ENCODE results near the gene KRT35.
"Not testable (repeated sequence)": the region's sequence is repeated elsewhere in the genome, so short reads cannot be mapped to it uniquely, and the experiment has no call there.

KRT35 gene

DNA sequence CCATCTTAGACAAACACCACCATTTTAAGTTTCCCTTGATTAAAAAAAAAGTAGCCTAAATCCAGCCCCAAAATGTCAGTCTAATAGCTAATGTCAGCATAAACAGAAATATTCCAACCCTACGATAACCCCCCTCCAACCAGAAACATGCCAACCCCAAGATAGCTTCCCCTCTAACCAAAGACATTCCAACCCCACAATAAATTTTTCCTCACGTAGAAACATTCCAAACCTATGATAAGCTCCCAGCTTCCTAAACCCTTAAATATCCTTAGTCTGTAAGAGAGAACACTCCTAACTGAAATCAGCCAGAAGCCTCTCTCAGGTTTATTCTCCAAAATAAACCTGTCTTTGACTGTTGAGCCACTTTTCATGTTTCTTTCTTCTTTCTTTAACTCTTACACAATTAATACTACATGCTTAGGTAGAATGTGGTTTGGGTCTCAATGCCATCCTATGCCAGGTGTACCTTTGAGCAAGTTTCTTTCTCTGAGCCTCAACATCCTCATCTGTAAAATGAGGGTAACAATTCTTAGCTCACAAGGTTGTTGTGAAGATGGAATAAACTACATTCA lies 29.7 kb downstream of the KRT35 start:
- DNase-seq, result no peak

GRCh38 chr17:41449008-41449407 lies 31.9 kb downstream of the KRT35 start:
- DNase-seq, result no peak

- no peak for DNase-seq
Observed at GRCh38 chr17:41448506-41448905, 32.4 kb downstream of the KRT35 start.

DNA sequence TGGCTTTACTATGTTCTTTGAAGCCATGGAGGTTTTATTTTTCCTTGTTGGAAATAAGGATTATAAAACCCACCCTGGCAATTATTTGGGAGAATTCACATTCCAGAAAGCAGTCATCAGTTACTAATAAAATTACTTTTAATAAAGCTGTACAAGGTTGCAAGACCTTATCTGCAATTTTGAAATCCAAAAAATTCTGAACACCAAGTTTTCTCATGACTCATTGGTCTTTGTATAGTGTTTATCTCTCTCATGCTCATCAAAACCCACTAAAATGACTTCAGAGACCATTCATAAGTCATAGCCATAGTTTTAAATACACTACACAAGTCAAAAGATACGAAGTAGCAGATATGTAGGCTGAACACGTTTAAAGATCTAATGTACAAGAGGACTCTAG lies 34.1 kb downstream of the KRT35 start:
- DNase-seq, result no peak

GRCh38 chr17:41444640-41445039 lies 36.3 kb downstream of the KRT35 start:
- no peak for DNase-seq

DNA sequence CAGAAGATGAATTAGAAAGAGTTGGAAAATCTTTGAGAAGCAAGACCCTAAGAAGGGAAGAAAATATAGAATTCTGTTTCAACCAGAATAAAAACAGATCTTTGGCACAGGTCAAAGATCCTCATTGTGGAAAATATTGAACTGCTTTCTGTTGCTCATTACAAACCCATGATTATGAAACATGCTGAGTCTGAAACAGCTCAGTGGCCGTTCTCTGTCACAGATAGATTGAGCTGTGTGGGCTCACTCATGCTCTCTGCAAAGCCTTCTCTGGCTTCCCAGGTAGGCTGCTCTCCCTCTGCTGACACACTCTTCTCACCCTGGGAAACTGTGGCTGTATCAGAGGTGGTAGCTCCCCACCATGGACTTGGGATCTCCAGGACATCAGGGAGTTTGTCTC lies 36.8 kb downstream of the KRT35 start:
- no peak for DNase-seq

GRCh38 chr17:41442739-41443138 lies 38.2 kb downstream of the KRT35 start:
- no peak for DNase-seq

- DNase-seq, result no peak
Observed at GRCh38 chr17:41440531-41441033, 40.4 kb downstream of the KRT35 start, which contains the start of gene KRT38. Gene KRT38, minus strand, starts transcription at chr17:41440983. Its CDS starts 62 bp downstream, at chr17:41440921.

DNA sequence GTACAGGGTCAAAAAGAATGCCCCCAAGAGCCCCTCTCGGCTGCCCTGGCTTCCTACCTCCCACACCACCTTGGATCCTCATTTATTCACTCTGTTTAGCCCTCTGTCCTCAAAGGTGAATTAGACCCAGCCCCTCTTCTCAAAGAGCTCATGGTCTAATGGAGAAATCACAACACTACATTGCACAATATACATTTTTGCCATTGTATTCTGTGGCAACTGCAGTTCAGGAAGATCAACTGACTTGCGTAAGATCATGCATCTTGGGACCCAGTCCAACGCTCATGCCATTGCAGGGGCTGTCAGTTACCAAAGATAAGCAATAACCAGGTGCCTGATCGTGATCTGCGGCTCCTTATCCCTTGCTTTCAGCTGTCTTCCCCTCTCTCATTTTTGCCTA lies 41.6 kb downstream of the KRT35 start:
- no peak for DNase-seq

GRCh38 chr17:41437769-41438168 lies 43.2 kb downstream of the KRT35 start:
- no peak for DNase-seq

GRCh38 chr17:41437254-41437653 lies 43.7 kb downstream of the KRT35 start:
- no peak for DNase-seq

GRCh38 chr17:41434415-41434814 lies 46.5 kb downstream of the KRT35 start:
- DNase-seq, result no peak

DNA sequence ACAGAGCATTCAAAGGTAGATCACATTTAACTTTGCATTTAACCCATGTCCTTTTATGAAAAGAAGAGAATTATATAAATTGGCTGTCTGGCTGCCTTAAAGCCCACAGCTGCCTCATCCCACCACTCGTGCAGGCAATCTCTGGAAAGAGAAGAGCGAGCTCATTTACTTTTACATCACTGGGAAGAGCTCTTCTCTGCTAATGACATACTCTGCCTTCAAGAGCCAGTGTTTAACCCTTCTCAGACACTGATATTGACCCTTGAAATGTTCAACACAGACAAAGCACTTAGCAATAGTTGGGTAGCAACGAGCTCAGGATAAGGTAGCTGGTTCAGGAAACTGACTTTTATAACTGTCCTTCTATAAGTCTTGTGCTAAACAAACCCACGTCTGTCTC lies 46.9 kb downstream of the KRT35 start:
- no peak for DNase-seq

DNA sequence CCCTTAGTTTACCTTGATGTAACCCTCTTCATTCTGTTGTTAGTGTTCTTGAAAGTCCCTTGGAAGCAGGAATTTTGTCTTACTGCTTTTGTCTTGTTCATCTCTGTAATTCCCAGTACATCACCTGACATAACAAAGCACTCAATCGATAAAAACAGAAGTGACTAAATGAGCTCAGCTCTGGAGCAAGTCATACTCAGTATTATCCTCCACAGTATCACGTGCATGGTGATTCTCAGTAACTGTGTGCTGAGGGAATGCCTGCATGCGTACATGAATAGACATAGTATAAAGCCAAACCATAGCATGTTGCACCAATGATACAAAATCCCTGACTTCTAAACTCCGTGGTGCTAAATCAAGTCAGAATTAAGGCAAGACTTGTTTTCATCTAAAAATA lies 47.4 kb downstream of the KRT35 start:
- DNase-seq, result no peak

DNA sequence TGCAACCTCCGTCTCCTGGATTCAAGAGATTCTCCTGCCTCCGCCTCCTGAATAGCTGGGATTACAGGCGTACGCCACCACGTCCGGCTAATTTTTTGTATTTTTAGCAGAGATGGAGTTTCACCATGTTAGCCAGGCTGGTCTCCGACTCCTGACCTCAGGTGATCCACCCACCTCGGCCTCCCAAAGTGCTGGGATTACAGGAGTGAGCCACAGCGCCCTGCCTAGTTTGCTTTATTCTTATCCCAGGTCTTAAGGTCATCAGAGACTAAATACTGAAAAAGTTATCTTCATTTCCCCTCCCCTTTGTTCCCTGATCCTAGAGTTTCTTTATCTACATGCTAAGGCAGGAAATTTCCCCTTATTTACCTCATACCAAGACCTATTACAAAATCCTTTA lies 50.6 kb downstream of the KRT35 start:
- not testable (repeated sequence) for DNase-seq

- no peak for DNase-seq
Observed at GRCh38 chr17:41429667-41430066, 51.3 kb downstream of the KRT35 start.

DNA sequence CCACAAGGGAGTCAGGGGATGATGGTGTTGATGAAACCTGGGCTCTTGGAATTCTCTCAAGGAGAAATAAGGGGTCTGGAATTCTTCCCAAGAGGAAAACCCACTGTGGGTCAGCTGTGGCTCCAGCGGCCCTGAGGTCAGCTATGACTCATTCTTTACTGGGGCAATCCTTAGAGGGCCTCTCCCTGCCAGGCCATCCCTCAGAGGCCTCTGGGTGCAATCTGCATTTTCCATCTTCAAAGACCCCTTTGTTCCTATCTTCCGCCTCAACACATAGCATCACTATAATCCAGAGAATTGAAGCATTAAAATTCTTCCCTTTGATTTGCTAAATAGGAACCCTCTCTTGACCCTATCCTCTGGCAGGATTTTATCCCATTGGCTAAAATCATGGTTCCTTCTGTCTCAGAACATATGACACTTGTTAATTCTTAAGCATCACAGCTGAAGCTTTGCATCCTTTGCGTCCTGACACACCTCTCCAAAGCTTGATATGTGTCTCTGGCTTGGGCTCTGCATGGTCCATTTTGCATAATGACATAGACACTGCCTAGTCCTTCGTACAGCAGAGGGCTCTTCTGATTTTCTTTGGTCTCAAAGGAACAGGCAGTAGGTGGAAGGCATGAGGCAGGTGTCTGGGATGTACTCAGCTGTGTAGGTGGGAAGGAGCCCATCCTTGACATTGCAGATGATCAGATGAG lies 52.2 kb downstream of the KRT35 start:
- DNase-seq, result no peak

Data from retina (tissue), 1 donor.